ENCODE measurements around the gene KRTAP10-12. TPM values are rescaled to one million over a fixed set of nuclear protein-coding genes. Genes with fewer than 3 reads are reported as not detected.

Gene KRTAP10-12
- total and polyA plus RNA-seq, 2 of the 4 experiments (the other 2 are of a cell fraction): not detected

DNA sequence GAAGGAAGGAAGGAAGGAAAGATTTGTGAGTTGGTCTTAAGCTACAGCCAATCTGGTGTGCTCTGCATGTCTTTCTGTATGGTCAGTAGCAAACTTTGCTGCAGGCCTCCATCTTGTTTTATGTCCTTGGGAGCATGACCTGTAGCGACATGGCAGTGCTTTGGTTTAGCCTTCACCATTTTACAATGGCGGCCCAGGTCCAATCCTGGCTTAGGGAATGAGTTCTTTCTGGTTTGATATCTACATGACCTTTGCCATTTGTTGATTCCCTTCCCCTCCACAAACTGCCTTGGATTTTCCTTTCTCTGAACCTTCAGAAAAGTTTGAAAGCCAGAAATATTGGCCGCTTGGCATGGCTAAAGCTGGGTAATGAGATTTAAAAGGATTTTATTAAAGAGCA lies 44.9 kb downstream of the KRTAP10-12 start:
- Histone ChIP-seq H3K18ac (ENCODE audit: low read depth, low read length) (no peak overlapping the region), H4K20me1 (ENCODE audit: insufficient read depth, low read length) (no peaks in the 10 kb centered on the region), H2BK20ac (ENCODE audit: low read depth, low read length) (no peak overlapping the region), H3K27me3 (ENCODE audit: control insufficient read depth, insufficient read depth, low read length) (peaks cover 10% of the 10 kb centered on the region), H2BK120ac (ENCODE audit: low read depth, low read length) (no peak overlapping the region), H3K9me1 (ENCODE audit: insufficient read depth, low read length) (no peaks in the 10 kb centered on the region), H3K14ac (replicated peaks; ENCODE audit: low read depth, low read length) (no peak overlapping the region), H3K23ac (ENCODE audit: low read depth, low read length) (no peak overlapping the region), H3K56ac (ENCODE audit: extremely low read depth, insufficient read depth, low read length) (no peak overlapping the region), H3K4me2 (ENCODE audit: low read depth, low read length) (no peak overlapping the region), H2AK9ac (replicated peaks; ENCODE audit: low read depth, low read length, poor library complexity) (no peak overlapping the region), H3K4ac (ENCODE audit: low read depth, low read length) (no peak overlapping the region), H3K36me3 (ENCODE audit: control insufficient read depth, insufficient read depth, low read length) (no peaks in the 10 kb centered on the region), H4K91ac (ENCODE audit: insufficient read depth, low read depth, low read length) (no peak overlapping the region), H4K5ac (ENCODE audit: low read depth, low read length) (no peak overlapping the region), H3K27ac (ENCODE audit: insufficient read depth, low read length) (no peak overlapping the region), H3K9me3 (ENCODE audit: control insufficient read depth, insufficient read depth, low read length) (peaks cover 28% of the 10 kb centered on the region), H3K4me3 (ENCODE audit: insufficient read depth, low read depth, low read length) (no peak overlapping the region), H3K79me1 (ENCODE audit: low read depth in 1 of 2, low read length in 2 of 2) (no peaks in the 10 kb centered on the region), H3K9ac (ENCODE audit: low read depth, low read length) (no peak overlapping the region), H3K4me1 (ENCODE audit: control insufficient read depth, insufficient read depth, low read length) (no peaks in the 10 kb centered on the region), H2BK15ac (ENCODE audit: low read depth, low read length) (no peak overlapping the region), H2BK5ac (ENCODE audit: low read depth, low read length, poor library complexity, severe bottlenecking) (no peak overlapping the region), H4K8ac (ENCODE audit: low read depth in 2 of 2, low read length in 2 of 2) (no peak overlapping the region), H2AFZ (replicated peaks; ENCODE audit: low read length, poor library complexity) (no peak overlapping the region), H2AK5ac (ENCODE audit: low read depth, low read length) (no peak overlapping the region)
- ChIA-PET CTCF (interaction anchor here (1.0 to 1.4 kb wide), 3 partner anchors 13 to 396 kb away, joined by 3 read pairs; no protein-coding TSS in a partner anchor), POLR2A (ENCODE audit: unreplicated experiment) (no interaction called here)
- in situ Hi-C loops (cut with MboI; ENCODE audit: low sequenced_read_pairs) (no loop called here), dilution Hi-C loops (cut with HindIII; ENCODE audit: low sequenced_read_pairs, unreplicated experiment) (no loop called here), intact Hi-C loops (cut with micrococcal nuclease) (no loop called here)
- TF ChIP-seq RAD21 (IDR thresholded peaks at IDR 0.05; ENCODE audit: low read length): no peak
- no peak for TF ChIP-seq RFX5 (IDR thresholded peaks at IDR 0.05; ENCODE audit: low read depth, low read length)
- TF ChIP-seq MXI1 (IDR thresholded peaks at IDR 0.05; ENCODE audit: borderline replicate concordance, low read depth, low read length): no peak
- TF ChIP-seq BHLHE40 (IDR thresholded peaks at IDR 0.05; ENCODE audit: low read depth, low read length): no peak
- no peak for TF ChIP-seq CEBPB (IDR thresholded peaks at IDR 0.05; ENCODE audit: low read depth, low read length)
- TF ChIP-seq CTCF (conservative IDR thresholded peaks at IDR 0.05; ENCODE audit: low read depth, low read length): no peak
- no peak for TF ChIP-seq CHD1 (IDR thresholded peaks at IDR 0.05; ENCODE audit: low read depth, low read length)
- TF ChIP-seq SMC3 (IDR thresholded peaks at IDR 0.05; ENCODE audit: low read depth, low read length): no peak
- TF ChIP-seq ELK1 (IDR thresholded peaks at IDR 0.05; ENCODE audit: borderline replicate concordance, low read depth, low read length): no peak
- TF ChIP-seq USF2 (IDR thresholded peaks at IDR 0.05; ENCODE audit: low read depth, low read length): no peak
- TF ChIP-seq NFE2L2 (IDR thresholded peaks at IDR 0.05; ENCODE audit: low read depth, low read length): no peak
- no peak for TF ChIP-seq POLR2A (IDR thresholded peaks at IDR 0.05; ENCODE audit: low read depth, low read length)
- no peak for TF ChIP-seq RCOR1 (IDR thresholded peaks at IDR 0.05; ENCODE audit: insufficient replicate concordance, low read length)
- no peak for TF ChIP-seq MAZ (IDR thresholded peaks at IDR 0.05; ENCODE audit: borderline replicate concordance, low read depth, low read length)
- WGBS, 2 experiments (ENCODE audit: extremely low coverage in 2 of 2, insufficient read length in 1 of 2): no CpG with 5 or more reads among the region's 3 CpGs
- no peak for ATAC-seq (ENCODE audit: low read depth)
- no peak for DNase-seq
- BruUV-seq (replicated peaks): no TSS peak
